SK-N-MC (cell line): Measurements from ENCODE around the gene HAGH.

Experiments
- EZH2 ChIP-seq: fragments of 200-600 bp; sonication (generic); IDR thresholded peaks from one replicate; pipeline ENCODE4 v1.6.1; 2017; ENCODE audit warnings: antibody characterized with exemption
- FOXP2 ChIP-seq: optimal IDR thresholded peaks from 2 replicates; pipeline ENCODE3; 2011; ENCODE audit warnings: mild to moderate bottlenecking, moderate library complexity; ENCODE audit not compliant: insufficient read depth; ENCODE audit errors: extremely low read length, control extremely low read depth
- POLR2AphosphoS5 ChIP-seq: IDR thresholded peaks from 2 replicates; pipeline ENCODE4 v1.6.1; 2012; ENCODE audit warnings: mild to moderate bottlenecking, low read depth, low read length, borderline replicate concordance

- no peak for TF ChIP-seq EZH2
- peak; percentile 35 for TF ChIP-seq POLR2AphosphoS5
- no peak for TF ChIP-seq FOXP2
Measured at GRCh38 chr16:1777375-1778199, 49.0 kb downstream of the HAGH start.
